K562 (cell line): ENCODE measurements around the gene ACOT4. TPM values are rescaled to one million over a fixed set of nuclear protein-coding genes. Genes with fewer than 3 reads are reported as not detected.

Experiments used
- ATAC-seq: fragments of 200-7000 bp; cut with Tn5 transposase; 3 replicates; pipeline ENCODE4 v1.9.1; 2020; ENCODE audit warnings: moderate library complexity
- BruUV-seq: library from RNA; stranded (reverse); fragments of 400-500 nt; replicated peaks from 2 replicates; lab custom pipeline; 2021; lab: Mats Ljungman, UMichigan
- CTCF ChIA-PET: fragments of 300-600 bp; formaldehyde crosslinking; extraction: SDS; loops from one replicate; lab custom pipeline; 2021; ENCODE audit warnings: low intra/inter-chr PET ratio; lab: Yijun Ruan, JAX
- POLR2A ChIA-PET: fragments of 300-600, 350-650 bp; sonication (Branson Sonifier 250); formaldehyde crosslinking; extraction: SDS; loops from one replicate; lab custom pipeline; 2021; ENCODE audit warnings: antibody characterized with exemption, inconsistent platforms; lab: Yijun Ruan, JAX
- DNase-seq, 4 experiments: peaks; one replicate each; pipeline versions ENCODE4 v3.0.0 to v3.0.0-alpha.2; 2011 to 2018; ENCODE audit warnings: low spot score in 3 of 4, mixed read lengths in 3 of 4; ENCODE audit errors: extremely low read depth in 1 of 4
- FAIRE-seq: peaks from 2 replicates; lab custom pipeline; 2011; peaks lifted over from hg19 to GRCh38; lab: Jason Lieb, UNC
- H2AFZ ChIP-seq: 2 replicates; pipeline ENCODE4 v1.6.0; 2011; ENCODE audit warnings: low read depth, low read length, control low read depth, inconsistent platforms
- H3K27ac ChIP-seq: fragments of 200-600 bp; 3 replicates; pipeline ENCODE4 v1.8.0; 2011; ENCODE audit warnings: low read depth, mild to moderate bottlenecking, control low read depth, inconsistent platforms, low read length, moderate library complexity, mixed read lengths; ENCODE audit errors: extremely low read depth
- H3K27me3 ChIP-seq, 2 experiments: fragments of 300-600 bp in 1 of 2; 2 replicates in 1 of 2; 3 replicates in 1 of 2; pipeline versions ENCODE4 v1.6.0 to v1.8.0; 2011; ENCODE audit warnings: inconsistent platforms in 2 of 2, low read length in 2 of 2, mild to moderate bottlenecking in 1 of 2, mixed read lengths in 1 of 2, moderate library complexity in 1 of 2; ENCODE audit not compliant: control insufficient read depth in 2 of 2, insufficient read depth in 2 of 2
- H3K36me3 ChIP-seq: fragments of 300-600 bp; 3 replicates; pipeline ENCODE4 v1.8.0; 2011; ENCODE audit warnings: mild to moderate bottlenecking, low read length, inconsistent platforms; ENCODE audit not compliant: control insufficient read depth, insufficient read depth
- H3K4me1 ChIP-seq, 2 experiments: fragments of 200-600 bp in 1 of 2; replicated peaks in 1 of 2; 2 replicates in 1 of 2; 3 replicates in 1 of 2; pipeline versions ENCODE4 v1.5.1 to v1.8.0; 2011; ENCODE audit warnings: inconsistent platforms in 2 of 2, low read length in 2 of 2, mild to moderate bottlenecking in 1 of 2, mixed read lengths in 1 of 2, moderate library complexity in 1 of 2; ENCODE audit not compliant: control insufficient read depth in 2 of 2, insufficient read depth in 2 of 2
- H3K4me2 ChIP-seq: 2 replicates; pipeline ENCODE4 v1.6.1; 2011; ENCODE audit warnings: low read length, control low read depth, inconsistent platforms, mixed read lengths; ENCODE audit not compliant: insufficient read depth
- H3K4me3 ChIP-seq: fragments of 200-600 bp; sonication (generic), shearing (Covaris generic); 2 replicates; pipeline ENCODE4 v1.5.1; 2016; ENCODE audit warnings: control low read depth, inconsistent platforms
- H3K79me2 ChIP-seq: fragments of 200-600 bp; 3 replicates; pipeline ENCODE4 v1.8.0; 2011; ENCODE audit warnings: low read length, inconsistent platforms; ENCODE audit not compliant: control insufficient read depth, insufficient read depth
- H3K9ac ChIP-seq, 2 experiments: 2 replicates each; pipeline versions ENCODE4 v1.6.0 to v1.6.1; 2011; ENCODE audit warnings: low read depth in 2 of 2, low read length in 2 of 2, control low read depth in 1 of 2, inconsistent platforms in 1 of 2, mild to moderate bottlenecking in 1 of 2, mixed read lengths in 1 of 2; ENCODE audit not compliant: insufficient read depth in 1 of 2
- H3K9me1 ChIP-seq: one replicate; pipeline ENCODE4 v1.6.0; 2011; ENCODE audit warnings: inconsistent platforms, mild to moderate bottlenecking, low read length, moderate library complexity; ENCODE audit not compliant: control insufficient read depth, insufficient read depth
- H3K9me3 ChIP-seq: replicated peaks from 2 replicates; pipeline ENCODE4 v1.5.1; 2011; ENCODE audit warnings: low read depth, low read length, inconsistent platforms; ENCODE audit not compliant: control insufficient read depth, insufficient read depth
- H4K20me1 ChIP-seq: replicated peaks from 2 replicates; pipeline ENCODE4 v1.6.1; 2011; ENCODE audit warnings: low read length, inconsistent platforms, mixed read lengths; ENCODE audit not compliant: control insufficient read depth, insufficient read depth
- BHLHE40 ChIP-seq: IDR thresholded peaks from 2 replicates; pipeline ENCODE4 v1.6.1; 2011; ENCODE audit warnings: low read length, improper control_type of control experiment
- CXXC5 ChIP-seq: fragments of 250-450 bp; sonication (Bioruptor Pico); IDR thresholded peaks from 2 replicates; pipeline ENCODE4 v1.8.0; 2022; ENCODE audit warnings: inconsistent platforms, mild to moderate bottlenecking, moderate library complexity
- POLR3A ChIP-seq: IDR thresholded peaks from 2 replicates; pipeline ENCODE4 v1.6.1; 2011; ENCODE audit warnings: borderline replicate concordance, mild to moderate bottlenecking, moderate library complexity; ENCODE audit not compliant: insufficient read length, insufficient read depth; ENCODE audit errors: extremely low read depth
- TARDBP ChIP-seq: fragments of 450-650 bp; IDR thresholded peaks from 2 replicates; pipeline ENCODE4 v1.6.1; 2016
- TBL1XR1 ChIP-seq, 2 experiments: IDR thresholded peaks; 2 replicates each; pipeline ENCODE4 v1.6.1; 2012; ENCODE audit warnings: improper control_type of control experiment in 2 of 2, low read length in 2 of 2, mild to moderate bottlenecking in 1 of 2
- WGBS: fragments of 100-300 bp; shearing (Covaris generic); methylation state at CpG from one replicate; pipeline ENCODE4 v1.1.6; 2016; ENCODE audit warnings: low coverage, mixed read lengths; ENCODE audit not compliant: insufficient coverage; ENCODE audit errors: missing lambda C conversion rate; 5-methylcytosine and 5-hydroxymethylcytosine counted together
- in situ Hi-C: fragments of 300-500 bp; cut with MboI; formaldehyde crosslinking; loops from 4 replicates; pipeline ENCODE4 v1.15.0; 2018; ENCODE audit warnings: inconsistent platforms, mixed read lengths
- intact Hi-C: fragments of 100-400 bp; cut with micrococcal nuclease; formaldehyde crosslinking; loops from 2 replicates; pipeline ENCODE4 v1.14.2; 2022
- polyA plus RNA-seq, 8 experiments: library from polyadenylated mRNA; depleted of rRNA in 4 of 8; stranded (reverse) in 5 of 8; unstranded in 3 of 8; fragments of >200 nt; fragmentation: Nextera tagmentation in 2 of 8; fragmentation: Illumina TruSeq in 1 of 8; extraction: Ambion mirVana in 2 of 8; extraction: Trizol in 1 of 8; gene quantifications; 2 replicates each; pipeline versions ENCODE4 v1.2.1 to v1.2.3, GENCODE V29; 2011 to 2014; ENCODE audit warnings: inconsistent platforms in 1 of 8, missing spikeins in 1 of 8
- total RNA-seq, 7 experiments: library from RNA; depleted of rRNA in 6 of 7; stranded (reverse); fragments of >200 nt in 6 of 7; fragmentation: Illumina TruSeq in 2 of 7; extraction: Trizol in 2 of 7; gene quantifications; 2 replicates each; pipeline versions ENCODE4 v1.2.1 to v1.2.3, GENCODE V29; 2011 to 2021; ENCODE audit warnings: low replicate concordance in 1 of 7
- TF ChIP-seq, protein P1 (sequence below), 2 experiments: fragments of 450-650 bp; IDR thresholded peaks; 2 replicates each; pipeline ENCODE4 v1.6.1; 2018; ENCODE audit warnings: mild to moderate bottlenecking in 2 of 2, low read depth in 1 of 2; ENCODE audit not compliant: partially characterized antibody in 2 of 2

Gene ACOT4
- total and polyA plus RNA-seq, 9 of the 15 experiments (the other 6 are each of a cell fraction or from before 2014, with no cell fraction given) = not detected

DNA sequence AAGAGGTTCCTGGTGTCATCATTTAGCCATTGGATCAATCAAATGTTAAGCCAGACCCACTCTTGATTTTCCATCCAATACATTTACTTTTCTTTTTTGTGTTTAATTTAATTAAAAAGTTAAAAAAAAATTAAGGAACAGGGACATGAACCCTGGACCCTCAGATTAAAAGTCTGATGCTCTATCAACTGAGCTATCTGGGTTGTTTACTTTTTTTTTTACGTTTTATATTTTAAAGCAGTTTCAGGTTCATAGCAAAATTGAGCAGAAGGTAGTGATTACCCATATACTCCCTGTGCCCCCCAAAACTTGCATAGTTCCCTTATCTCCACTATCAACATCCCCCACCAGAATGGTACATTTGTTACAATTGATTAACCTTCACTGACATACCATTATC, 3.0 kb upstream of the ACOT4 start:
- no TSS peak for BruUV-seq
- FAIRE-seq = no peak
- intact Hi-C loops = no loop called here
- no peaks in the 10 kb centered on the region for H4K20me1 ChIP-seq
- in situ Hi-C loops = no loop called here
- CTCF ChIA-PET = no interaction called here
- no peak overlapping the region for H3K4me3 ChIP-seq
- DNase-seq = no peak
- TF ChIP-seq POLR3A (peak; percentile 48), TARDBP (no peak), BHLHE40 (no peak), TBL1XR1 (IDR thresholded peaks at IDR 0.05; ENCODE audit: low read length in 2 of 2) (no peak), CXXC5 (CRISPR knock-in tag) (no peak)
- TF ChIP-seq, protein P1, sequence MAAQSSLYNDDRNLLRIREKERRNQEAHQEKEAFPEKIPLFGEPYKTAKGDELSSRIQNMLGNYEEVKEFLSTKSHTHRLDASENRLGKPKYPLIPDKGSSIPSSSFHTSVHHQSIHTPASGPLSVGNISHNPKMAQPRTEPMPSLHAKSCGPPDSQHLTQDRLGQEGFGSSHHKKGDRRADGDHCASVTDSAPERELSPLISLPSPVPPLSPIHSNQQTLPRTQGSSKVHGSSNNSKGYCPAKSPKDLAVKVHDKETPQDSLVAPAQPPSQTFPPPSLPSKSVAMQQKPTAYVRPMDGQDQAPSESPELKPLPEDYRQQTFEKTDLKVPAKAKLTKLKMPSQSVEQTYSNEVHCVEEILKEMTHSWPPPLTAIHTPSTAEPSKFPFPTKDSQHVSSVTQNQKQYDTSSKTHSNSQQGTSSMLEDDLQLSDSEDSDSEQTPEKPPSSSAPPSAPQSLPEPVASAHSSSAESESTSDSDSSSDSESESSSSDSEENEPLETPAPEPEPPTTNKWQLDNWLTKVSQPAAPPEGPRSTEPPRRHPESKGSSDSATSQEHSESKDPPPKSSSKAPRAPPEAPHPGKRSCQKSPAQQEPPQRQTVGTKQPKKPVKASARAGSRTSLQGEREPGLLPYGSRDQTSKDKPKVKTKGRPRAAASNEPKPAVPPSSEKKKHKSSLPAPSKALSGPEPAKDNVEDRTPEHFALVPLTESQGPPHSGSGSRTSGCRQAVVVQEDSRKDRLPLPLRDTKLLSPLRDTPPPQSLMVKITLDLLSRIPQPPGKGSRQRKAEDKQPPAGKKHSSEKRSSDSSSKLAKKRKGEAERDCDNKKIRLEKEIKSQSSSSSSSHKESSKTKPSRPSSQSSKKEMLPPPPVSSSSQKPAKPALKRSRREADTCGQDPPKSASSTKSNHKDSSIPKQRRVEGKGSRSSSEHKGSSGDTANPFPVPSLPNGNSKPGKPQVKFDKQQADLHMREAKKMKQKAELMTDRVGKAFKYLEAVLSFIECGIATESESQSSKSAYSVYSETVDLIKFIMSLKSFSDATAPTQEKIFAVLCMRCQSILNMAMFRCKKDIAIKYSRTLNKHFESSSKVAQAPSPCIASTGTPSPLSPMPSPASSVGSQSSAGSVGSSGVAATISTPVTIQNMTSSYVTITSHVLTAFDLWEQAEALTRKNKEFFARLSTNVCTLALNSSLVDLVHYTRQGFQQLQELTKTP (IDR thresholded peaks at IDR 0.05; ENCODE audit: low read depth in 1 of 2, partially characterized antibody in 2 of 2) = no peak
- TF ChIP-seq, all 486 proteins: peak for 1
- no peak for ATAC-seq
- H2AFZ ChIP-seq = no peak overlapping the region
- 20% methylated on average over 1 of the region's 1 CpG for WGBS
- H3K9ac ChIP-seq = no peak overlapping the region
- no peaks in the 10 kb centered on the region; a peak in 2 of 5 replicates for H3K4me1 ChIP-seq
- no peaks in the 10 kb centered on the region for H3K9me1 ChIP-seq
- H3K79me2 ChIP-seq = no peaks in the 10 kb centered on the region
- no peak overlapping the region for H3K27ac ChIP-seq
- H3K27me3 ChIP-seq = no peaks in the 10 kb centered on the region
- no peaks in the 10 kb centered on the region for H3K36me3 ChIP-seq
- H3K4me2 ChIP-seq = no peak overlapping the region
- POLR2A ChIA-PET = no interaction called here
- H3K9me3 ChIP-seq = no peaks in the 10 kb centered on the region
